OCI-LY3 (cell line): ENCODE measurements around the gene GPC2.

Source experiments
- CTCF ChIP-seq: fragments of 200-600, 300-600 bp; sonication (generic); IDR thresholded peaks from 2 replicates; pipeline ENCODE4 v1.5.1; 2014; ENCODE audit warnings: antibody characterized with exemption, low read length, low read depth
- EZH2phosphoT487 ChIP-seq: fragments of 200-600 bp; shearing (Covaris generic); IDR thresholded peaks from 2 replicates; pipeline ENCODE4 v1.6.1; 2018; ENCODE audit warnings: antibody characterized with exemption, mixed run types, low read depth

- no peak for TF ChIP-seq CTCF
- TF ChIP-seq EZH2phosphoT487: no peak
These were observed 15.8 kb upstream of the GPC2 start for GRCh38 chr7:100192969-100193368.
